GM12872 (cell line): ENCODE results near the gene SLC7A1.

Experiments
- TF ChIP-seq, protein P1 (sequence below): IDR thresholded peaks from 3 replicates; pipeline ENCODE4 v1.5.1; 2011; ENCODE audit warnings: low read depth, mild to moderate bottlenecking, low read length, moderate library complexity; ENCODE audit not compliant: insufficient read depth

The SLC7A1 gene

GRCh38 chr13:29522044-29522685, 73.3 kb downstream of the SLC7A1 start:
- TF ChIP-seq, protein P1, sequence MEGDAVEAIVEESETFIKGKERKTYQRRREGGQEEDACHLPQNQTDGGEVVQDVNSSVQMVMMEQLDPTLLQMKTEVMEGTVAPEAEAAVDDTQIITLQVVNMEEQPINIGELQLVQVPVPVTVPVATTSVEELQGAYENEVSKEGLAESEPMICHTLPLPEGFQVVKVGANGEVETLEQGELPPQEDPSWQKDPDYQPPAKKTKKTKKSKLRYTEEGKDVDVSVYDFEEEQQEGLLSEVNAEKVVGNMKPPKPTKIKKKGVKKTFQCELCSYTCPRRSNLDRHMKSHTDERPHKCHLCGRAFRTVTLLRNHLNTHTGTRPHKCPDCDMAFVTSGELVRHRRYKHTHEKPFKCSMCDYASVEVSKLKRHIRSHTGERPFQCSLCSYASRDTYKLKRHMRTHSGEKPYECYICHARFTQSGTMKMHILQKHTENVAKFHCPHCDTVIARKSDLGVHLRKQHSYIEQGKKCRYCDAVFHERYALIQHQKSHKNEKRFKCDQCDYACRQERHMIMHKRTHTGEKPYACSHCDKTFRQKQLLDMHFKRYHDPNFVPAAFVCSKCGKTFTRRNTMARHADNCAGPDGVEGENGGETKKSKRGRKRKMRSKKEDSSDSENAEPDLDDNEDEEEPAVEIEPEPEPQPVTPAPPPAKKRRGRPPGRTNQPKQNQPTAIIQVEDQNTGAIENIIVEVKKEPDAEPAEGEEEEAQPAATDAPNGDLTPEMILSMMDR: no peak

DNA sequence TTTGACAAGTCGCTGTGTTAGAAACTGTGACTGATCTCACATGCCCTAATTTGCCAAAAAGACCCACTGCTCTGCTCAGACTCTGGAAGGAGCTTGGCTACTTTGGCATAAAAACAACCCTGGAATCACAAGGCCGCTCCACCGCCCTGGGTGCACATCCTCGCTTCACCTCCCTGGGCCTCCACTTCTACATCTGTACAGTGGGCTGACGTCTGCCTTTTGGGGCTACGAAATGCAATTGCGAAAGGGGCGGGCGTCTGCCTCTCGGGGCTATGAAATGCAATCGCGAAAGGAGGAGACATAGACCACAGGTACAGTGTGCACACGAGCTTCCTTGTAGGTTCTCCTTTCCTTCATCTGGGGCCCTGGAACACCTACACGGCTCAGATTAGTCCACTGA, 74.2 kb downstream of the SLC7A1 start:
- TF ChIP-seq, protein P1: no peak

DNA sequence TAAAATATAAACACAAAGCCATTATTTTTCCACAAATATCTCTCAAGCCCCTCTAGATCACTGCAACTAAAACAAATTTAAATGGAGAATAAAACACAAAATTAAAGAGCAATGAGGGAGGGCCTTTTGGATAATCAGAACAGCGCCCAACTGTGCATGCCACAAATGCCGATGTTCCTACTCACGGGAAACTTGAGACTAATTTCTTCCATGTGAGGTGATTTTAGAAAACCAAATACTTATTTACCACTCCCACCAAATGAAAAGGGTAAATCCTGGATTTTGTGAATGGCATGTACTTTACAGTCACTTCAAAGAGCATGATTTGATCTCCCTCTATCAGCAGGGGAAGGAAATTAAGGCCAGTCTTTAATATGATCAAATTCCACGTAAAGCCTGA, 74.8 kb downstream of the SLC7A1 start:
- TF ChIP-seq, protein P1: no peak

DNA sequence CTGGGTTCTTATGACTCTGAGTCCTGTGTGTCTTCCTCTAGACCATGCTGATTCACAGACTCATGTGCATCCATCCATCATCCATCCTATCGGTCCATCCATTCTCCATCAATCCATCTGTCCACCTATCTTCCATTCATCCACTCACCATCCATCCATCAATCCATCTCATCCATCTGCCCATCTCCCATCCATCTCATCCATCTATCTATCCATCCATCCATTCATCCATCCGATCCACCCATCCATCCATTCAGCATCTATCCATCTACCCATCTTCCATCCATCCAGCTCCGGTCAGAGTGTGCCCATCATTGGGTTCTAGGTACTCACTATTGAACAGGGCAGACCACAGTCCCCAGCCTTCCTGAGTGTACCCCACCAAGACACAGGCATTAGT, 75.6 kb downstream of the SLC7A1 start:
- TF ChIP-seq, protein P1: no peak

DNA sequence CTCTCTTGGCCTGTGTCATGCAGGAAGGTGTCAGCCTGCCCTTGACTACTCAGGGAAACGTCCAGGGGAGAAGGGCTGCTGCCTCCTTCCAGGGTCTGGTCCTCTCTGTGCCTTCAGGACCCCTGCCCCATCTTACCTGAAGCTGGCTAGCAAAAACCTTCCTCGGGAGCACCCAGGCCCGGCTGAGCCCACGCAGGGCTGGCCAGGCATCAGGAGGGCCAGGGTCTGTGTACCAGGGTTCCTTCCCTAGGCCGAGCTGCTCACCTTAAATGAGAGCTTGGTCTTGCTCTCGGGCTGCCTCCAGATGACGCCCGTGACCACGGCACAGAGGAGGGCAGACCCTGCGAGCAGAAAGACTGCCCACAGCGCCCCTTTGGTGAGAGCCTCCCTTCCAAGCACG, 78.6 kb downstream of the SLC7A1 start:
- TF ChIP-seq, protein P1: no peak

GRCh38 chr13:29516012-29516411, 79.5 kb downstream of the SLC7A1 start:
- TF ChIP-seq, protein P1: no peak

DNA sequence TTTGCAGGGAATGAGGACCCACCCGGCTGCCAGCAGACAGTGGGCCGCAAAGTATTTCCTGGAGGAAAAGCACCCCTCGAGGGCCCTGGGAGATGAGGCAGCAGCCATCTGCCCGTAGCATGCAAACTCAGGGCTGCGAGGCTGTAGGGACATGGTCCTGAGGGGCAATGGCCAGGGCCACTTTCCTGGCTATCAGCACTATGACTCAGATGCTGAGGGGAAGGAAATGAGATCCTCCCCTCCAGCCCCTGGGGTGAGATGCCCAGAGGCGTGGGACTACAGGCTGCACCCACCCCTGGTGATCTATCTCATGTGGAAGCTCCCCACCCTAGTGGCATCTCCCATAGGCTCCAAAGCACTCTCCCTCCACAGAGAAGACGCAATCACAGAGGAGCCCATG, 80.1 kb downstream of the SLC7A1 start:
- TF ChIP-seq, protein P1: no peak
